HG03103 (cell line): ENCODE results near the gene NKAIN2.

Experiments
- ATAC-seq: cut with Tn5 transposase; IDR thresholded peaks from one replicate; pipeline ENCODE4 v1.9.1; 2021; ENCODE audit warnings: low read depth; ENCODE audit not compliant: unreplicated experiment

NKAIN2 gene

DNA sequence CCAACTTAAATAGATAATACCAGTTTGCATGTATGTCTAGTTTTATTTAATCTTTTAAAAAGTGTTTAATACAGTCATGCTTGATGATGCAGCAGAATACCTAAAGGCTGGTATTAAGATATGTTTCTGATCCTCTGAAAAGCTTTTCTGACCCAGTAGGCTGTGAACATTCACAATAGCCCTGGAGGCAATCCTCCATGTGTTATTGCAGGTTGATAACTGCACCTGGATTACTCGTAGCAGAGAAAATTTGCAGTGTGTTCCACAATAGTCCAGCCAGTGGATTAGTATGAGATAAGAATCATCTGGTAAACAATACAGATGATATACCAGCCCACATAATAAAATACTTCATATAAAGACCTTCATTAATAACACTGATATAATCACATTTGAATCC lies 979.7 kb downstream of the NKAIN2 start:
- no peak for ATAC-seq

DNA sequence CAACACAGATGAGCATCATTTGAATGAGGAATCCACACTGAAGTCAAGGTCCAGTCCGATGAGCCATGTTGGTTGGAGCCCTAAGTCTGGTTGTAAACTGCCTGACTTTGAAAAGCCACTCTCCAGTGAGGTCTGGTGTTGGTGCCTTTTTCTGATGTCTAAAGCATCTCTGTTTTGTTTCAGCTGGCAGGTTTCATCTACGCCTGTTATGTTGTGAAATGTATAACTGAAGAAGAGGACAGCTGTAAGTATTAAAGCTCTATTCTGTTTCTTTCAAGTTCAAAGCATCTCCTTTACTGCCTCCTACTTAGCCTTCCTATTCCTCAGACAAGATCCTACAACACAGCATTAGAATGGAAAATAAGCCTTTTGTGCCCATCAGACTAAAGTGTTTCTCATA lies 987.5 kb downstream of the NKAIN2 start:
- ATAC-seq, result no peak

DNA sequence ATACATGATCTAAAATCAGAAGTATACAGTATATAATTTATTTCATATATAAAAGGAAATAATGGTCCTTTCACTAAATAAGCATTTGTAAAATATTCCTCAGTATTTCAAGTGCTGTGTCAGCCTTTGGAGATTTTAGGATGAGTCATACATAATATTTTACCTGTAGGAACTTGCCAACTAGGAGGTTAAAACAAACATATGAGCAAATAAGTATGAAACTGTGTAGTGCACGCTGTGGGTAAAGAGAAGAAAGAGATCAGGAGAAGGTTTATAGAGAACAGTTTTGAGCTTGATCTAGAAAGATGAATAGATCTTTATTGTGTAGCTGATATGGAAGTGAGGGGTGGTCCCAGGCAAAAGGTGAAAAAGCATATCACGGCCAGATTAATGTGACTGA lies 988.7 kb downstream of the NKAIN2 start:
- no peak for ATAC-seq

DNA sequence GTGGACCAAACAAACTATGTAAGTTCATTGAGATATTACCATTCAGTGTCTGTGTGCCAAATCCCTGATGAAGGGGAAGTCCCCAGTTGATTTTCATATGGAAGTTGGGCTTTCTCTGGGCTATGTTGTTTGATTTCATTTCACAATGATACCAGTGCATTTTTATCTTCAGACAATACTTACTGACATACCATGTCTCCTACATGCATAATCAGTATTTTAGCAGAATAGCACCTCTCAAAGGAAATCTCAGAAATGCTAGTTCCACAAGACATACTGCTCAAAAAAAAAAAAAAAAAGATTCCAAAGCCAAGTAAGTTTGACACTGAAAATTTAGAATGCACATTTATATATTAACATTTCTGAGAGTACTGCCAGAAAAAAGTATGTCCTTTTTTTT lies 989.7 kb downstream of the NKAIN2 start:
- ATAC-seq, result no peak

DNA sequence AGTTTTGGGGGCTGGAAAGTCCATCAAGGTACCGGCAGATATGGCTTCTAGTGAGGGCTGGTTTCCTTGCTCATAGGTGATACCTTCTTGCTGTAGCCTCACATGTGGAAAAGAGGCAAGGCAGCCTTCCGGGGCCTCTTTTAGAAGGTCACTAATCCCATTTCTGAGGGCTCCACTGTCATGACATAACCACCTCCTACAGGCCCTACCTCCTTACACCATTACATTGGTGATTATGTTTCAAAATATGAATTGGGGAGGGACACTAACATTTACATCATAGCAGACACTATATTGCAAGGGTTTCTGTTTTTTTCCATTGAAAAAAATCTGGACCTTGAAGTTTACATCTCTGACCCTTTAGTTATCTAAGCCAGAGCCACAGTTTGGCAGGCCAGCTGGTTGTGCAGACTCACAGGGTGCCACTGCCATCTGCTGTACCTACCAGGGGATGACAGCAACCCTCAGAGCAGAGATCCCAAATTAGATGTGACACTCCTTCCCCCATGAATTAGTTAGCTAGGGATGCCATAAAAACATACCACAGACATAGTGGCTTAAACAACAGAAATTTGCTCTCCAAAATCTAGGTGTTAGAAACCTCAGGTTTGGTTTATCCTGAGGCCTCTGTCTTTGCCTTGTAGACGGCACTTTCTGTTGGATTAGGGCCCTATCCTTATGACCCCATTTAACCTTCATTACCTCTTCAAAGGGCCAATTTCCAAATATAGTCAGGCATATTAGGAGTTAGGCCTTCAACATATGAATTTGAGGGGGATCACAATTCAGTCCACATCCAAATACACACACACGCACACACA lies 992.2 kb downstream of the NKAIN2 start:
- no peak for ATAC-seq

DNA sequence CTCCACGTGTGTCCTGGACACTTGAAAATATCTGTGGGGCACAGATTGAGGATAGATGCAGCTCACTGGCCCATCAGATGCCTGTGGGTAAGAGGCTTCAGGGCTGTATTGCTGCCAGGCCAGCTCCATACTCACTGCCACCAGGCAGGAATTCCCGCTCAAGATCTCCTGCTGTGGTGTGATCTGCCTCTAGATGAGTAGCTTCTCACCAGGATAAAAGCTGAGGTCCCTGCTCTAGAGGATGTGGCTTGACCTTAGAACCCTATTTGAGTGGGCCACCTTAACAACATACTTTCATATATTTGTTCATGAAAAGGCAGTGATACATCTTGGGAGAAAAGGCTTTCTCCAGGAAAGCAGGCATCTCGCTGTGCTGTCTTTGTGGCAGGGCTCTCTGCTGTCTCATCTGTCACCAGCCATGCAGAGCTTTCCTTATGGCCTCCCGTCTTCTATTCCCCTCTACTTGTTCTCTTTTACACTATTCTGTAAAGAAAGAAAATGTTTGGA lies 992.9 kb downstream of the NKAIN2 start:
- ATAC-seq, result no peak

DNA sequence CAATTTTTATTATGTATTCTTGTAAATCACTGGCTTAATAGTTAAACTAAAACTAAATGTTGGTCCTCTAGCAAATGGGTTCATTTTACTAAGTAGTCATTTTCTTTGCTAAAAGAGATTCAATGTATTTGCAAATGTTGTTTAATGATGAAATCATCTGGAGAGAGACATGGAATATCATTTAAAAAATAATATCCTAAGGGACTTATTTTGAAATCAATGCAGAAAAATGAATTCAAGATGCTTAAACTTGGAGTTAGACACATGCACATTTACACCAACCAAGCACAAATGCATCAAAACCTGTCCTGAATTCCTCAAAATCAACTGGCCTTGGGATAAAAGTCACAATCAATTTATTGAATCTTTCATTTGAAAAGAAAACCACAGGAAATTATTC lies 993.6 kb downstream of the NKAIN2 start:
- ATAC-seq, result no peak

DNA sequence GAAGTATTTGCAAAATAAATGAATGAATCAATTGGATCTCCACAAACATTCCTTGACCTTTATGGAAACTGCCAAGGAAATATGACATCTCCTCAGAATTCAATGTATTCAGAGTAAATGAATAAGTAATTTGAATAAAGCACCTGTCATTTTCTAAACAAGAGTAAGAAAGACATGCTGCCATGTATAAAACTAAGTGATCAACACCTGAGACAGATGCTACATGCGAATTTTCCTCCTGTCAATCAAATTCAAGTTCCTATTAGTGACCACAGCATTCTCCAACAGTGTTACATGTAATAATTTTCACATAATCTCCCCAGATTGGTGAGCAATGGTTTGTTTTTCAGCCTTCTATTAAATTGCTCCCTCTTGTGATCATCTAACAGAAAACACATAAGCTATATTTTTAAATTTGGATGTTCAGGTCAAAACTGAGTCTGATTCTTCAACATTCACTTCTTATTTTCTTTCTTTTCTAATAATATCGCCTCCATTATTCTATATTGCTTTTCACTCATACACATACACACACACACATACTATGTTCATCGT lies 995.4 kb downstream of the NKAIN2 start:
- no peak for ATAC-seq

DNA sequence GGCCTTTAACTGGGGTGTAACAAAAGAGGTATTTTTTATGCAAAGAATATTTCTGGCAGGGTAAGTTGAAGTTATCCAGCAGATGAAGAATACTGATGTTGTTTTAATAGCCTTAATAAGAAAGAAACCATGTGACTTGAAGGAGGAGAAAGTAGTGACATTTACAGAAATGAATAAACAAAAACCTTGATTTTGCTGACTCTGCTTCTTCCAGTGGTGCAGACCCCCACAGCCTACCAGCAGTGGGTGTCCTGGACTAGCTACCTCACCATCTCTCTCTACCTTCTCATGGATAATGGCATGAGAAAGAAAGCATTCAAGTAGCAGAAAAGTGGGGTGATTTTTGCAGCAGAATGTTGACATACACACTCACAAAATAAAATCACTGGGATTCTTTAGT lies 996.0 kb downstream of the NKAIN2 start:
- ATAC-seq, result no peak

DNA sequence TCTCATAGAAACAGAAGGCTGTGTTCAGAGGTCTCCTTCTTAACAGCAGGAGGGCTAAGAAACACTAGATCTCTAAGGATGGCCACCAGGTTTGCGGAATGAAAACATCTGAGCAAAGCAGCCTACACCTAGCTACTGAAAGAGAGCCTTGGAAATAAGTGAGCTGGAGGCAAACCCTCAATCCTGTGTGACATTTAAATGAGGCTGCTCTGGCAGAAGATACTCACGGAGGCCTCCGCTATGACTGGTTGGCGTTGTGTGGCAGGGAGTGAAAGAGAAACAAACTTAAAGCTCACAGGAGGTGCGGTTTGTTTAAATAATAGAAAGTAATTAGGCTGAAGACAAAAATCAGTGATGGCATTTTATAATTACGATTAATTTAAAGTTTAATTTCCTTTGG lies 996.6 kb downstream of the NKAIN2 start:
- ATAC-seq, result no peak

DNA sequence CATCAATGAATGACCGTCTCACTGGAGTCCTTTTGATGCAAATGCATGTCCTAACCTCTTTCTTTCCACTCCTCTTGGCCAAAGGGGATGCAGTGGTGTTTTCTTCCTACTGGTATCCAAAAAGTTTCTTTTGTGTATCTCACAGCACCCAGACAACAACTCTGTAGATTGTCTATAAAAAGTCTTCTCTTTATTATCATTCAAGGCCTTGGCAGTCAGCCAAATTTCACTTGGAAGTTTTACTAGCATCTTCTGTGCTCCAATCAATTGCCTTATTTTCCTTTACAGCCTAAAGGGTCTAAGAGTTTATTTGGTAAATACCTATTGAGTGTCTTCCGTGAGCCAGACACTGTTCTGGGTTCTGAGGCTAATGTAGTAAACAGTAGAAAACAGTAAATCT lies 1008.4 kb downstream of the NKAIN2 start:
- no peak for ATAC-seq

DNA sequence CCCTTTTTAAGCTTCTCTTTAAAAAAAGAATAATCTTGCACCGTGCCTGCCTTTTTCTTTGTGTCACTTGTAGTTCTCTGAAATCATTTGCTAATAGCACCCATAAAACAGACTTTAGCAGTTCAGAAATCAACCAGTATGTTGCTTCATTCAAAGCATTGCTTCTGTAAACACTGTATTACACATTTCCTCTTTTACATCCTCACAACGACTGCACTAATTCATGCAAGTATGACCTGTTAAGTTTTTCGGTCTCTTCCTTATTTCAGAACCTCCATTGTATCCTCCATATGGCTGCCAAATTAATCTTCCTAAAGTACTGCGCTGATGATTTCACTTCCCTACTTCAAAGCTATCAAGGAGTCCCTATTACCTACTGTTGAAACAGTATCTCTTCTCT lies 1015.7 kb downstream of the NKAIN2 start:
- no peak for ATAC-seq

DNA sequence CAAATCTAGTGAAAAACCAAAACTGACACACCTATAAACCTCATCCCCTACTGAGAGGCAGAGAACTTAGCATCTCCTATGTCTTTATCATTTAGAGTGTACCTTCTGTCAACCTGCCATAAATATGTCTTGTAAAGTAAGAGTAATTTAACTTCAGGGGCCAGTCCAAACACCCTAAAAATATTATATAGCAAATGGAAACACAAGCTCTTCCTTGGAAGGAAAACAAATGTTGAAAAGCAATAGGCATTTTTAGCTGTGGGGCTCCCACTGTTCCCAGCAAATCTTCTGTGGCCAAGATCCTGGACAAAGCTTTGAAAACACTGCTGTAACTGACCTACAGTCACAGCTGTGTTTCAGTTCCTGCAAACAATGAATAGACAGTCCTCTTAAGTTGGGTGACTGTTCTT lies 1018.5 kb downstream of the NKAIN2 start:
- no peak for ATAC-seq

DNA sequence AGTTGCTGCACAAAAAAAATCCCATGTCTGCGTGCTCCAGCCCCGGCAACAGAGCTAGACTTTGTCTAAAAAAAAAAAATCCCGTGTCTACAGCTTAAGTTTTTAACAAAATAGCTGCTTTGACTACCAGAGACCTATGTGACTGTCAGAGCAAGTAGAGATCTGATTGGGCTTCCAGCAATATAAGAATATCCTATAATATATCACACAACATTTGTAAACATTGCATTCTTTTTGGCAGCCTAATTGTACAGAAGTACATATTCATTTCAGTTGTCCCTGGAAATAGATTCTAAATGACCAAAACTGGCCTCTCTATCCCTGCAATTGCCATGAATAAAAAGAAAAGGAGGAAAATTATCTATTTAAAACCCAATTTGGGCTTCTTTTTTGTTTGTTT lies 1019.1 kb downstream of the NKAIN2 start:
- no peak for ATAC-seq

DNA sequence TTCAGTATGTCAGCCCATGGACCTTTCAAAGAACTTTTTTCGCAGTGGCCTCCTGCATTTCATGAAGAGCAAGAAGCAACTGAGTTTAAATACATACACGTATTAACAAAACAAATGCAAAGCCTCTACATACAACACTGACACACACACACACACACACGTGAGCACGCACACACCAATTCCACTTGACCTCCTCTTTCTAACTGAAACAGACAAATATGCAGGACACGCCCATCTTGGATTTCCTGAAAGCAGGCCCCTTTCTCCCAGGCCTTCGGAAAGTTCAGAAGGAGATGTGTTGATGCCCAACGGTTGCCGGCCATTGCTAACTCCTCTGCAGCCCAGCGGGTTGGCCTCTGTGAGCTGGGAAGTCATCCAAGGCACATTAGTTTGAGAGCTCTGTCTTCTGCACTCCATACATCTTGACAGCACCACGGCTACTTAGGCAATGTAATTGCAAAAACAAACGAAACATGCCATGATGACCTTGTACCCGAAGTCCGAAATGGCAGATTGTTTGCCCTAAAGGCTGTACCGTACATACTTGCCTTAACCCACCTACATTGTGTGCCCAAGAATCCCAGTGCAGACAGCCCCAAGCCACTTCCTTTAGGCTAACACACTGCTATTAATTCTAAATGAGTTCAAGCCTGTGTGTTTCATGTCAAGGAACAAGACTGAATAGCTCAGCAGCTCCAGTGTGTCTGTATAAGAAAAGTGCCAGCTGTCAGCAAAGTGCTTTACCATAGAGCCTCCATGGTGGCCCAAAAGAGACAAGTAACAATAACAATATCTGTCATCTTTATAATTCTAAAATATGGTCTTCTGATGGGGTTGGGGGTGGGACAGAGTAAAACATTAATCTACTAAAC lies 1019.8 kb downstream of the NKAIN2 start:
- ATAC-seq, result no peak

DNA sequence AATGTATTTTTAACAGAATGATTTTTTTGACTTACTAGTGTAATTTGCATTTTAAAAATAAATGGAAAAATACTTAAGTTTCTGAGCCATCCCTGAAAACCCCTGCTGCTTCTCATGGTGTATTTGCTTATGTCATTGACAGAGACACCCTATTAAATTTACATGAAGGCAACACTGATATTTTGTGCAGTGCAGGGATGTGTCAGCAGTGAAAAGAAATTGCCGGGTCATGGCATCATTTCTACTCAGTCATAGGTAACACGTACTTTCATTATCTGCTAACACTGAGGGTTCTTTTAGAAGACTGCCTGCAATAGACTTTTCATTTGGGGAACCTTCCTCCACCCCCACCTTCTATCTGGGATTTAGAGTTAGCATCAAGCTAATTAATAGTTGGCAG lies 1021.9 kb downstream of the NKAIN2 start:
- ATAC-seq, result no peak

DNA sequence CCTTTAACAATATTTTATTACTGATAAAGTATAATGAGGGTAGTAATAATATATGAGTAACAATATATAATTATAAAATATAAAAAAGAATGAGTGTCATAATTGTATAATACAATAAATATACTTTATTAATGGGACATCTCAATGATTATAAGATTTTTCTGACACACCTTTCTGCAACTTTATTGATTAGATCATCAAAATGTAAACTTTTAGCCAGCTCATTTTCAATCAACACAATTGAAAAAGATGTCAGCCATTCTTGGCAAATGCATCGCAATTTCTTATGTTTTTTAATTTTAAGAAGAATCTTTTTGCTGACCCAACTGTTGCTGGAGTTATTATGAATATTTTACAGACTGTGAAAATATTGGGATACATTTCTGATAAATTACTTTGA lies 1026.2 kb downstream of the NKAIN2 start:
- no peak for ATAC-seq

DNA sequence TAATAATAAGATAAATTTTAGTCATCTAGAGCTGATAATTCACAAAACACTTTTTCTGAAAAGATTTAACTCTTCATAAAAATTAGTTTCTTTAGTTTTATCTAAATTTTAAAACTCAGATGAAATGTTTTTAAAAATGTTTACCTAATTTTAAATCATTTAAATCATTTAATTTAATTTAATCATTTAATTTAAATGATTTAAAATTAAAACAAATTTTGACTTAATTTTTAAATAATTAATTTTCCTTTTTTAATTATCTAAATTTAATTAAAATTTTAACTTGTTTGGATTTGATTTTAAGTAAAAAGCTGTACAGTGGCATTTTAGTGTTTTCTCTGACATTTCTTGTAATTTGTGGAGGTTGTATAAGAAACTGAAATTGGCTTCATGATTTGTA lies 1026.8 kb downstream of the NKAIN2 start:
- no peak for ATAC-seq

DNA sequence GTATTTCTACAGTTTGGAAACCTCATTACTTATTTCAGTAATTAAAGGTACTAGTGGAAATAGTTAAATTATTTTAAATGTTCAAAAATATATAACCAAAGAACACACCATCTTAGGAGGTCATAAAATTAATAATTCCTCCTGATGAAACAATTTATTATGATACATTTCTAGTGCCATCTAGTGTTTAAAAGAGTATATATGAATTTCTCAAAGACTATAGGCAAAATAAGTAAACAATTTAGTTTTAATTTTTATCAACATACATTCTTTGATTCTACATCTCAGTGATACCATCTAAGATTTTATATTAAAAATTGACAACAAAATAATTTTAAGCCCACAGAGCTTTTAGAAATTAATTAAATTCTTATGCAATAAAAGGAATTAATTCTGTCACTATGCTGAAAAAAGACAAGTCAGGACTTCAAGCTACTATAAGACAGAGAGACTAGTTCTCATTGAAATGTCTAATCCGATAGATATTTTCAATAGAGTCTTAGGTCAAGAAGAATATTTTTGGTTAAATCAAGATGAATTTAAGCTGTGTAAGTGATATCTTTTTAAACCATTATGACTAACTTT lies 1050.8 kb downstream of the NKAIN2 start:
- ATAC-seq, result no peak

DNA sequence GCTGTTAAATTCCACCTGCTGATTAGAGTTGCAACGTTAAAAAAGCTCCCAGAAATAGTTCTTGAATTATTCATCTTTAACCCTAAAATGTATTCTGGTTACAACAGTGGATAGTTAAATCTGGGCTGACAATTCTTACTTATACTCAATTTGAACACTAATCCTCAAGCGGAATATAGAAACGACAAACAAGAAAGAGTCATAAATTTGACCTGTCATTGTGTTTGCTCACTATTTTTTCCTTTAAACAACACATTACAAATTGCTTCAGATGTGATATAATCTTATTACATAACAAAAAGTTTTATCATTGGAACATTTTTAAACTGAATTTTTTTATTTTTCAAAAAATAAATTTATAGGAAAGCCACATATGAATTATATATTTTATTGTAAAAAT lies 1054.1 kb downstream of the NKAIN2 start:
- ATAC-seq, result no peak

DNA sequence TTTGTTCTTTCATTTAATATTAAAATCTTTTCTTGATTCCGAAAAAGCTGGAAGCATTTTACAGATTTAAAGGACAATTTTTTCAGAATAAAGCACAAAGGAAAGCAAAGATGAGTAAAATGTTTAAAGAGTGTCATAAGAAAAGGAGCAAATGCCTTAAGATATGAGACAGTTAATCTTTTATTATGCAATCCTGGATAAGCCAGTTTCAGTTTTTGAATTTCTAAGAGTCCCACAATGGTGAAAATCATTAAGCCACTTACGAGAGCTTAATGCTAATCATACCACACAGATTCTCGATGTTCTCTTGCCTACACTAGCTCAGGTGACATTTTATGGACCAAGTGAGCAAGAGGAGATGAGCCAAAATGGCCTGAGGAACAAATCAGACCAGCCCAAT lies 1054.9 kb downstream of the NKAIN2 start:
- ATAC-seq, result no peak
